ENCODE measurements around the gene ERP44. TPM values are rescaled to one million over a fixed set of nuclear protein-coding genes. Genes with fewer than 3 reads are reported as not detected.

Gene ERP44
- polyA plus RNA-seq, 1 donor (not counting 4 experiments of a cell fraction or from before 2014, with no cell fraction given): 17.6 TPM

- Histone ChIP-seq H3K36me3 (ENCODE audit: control insufficient read depth in 2 of 2, extremely low read depth in 1 of 2, insufficient read depth in 2 of 2, low read length in 2 of 2) (peaks cover 5% of the 10 kb centered on the region in 2 experiments), H3K27ac (ENCODE audit: control insufficient read depth, insufficient read depth, low read length) (no peak overlapping the region), H3K9me1 (ENCODE audit: control insufficient read depth, extremely low read depth, insufficient read depth, low read length) (no peaks in the 10 kb centered on the region), H3K9me3 (ENCODE audit: control insufficient read depth, low read depth, low read length) (no peaks in the 10 kb centered on the region), H4K20me1 (ENCODE audit: control insufficient read depth, extremely low read depth, insufficient read depth, low read length) (no peaks in the 10 kb centered on the region), H3K4me1 (ENCODE audit: control insufficient read depth, extremely low read depth, insufficient read depth, low read length) (peaks cover 10% of the 10 kb centered on the region), H3K27me3 (ENCODE audit: control insufficient read depth, extremely low read depth, insufficient read depth, low read length) (no peaks in the 10 kb centered on the region), H3K9ac (ENCODE audit: control insufficient read depth, extremely low read depth, insufficient read depth, low read length) (no peak overlapping the region), H2AFZ (ENCODE audit: control insufficient read depth, low read length) (no peak overlapping the region), H3K4me2 (ENCODE audit: control insufficient read depth, extremely low read depth, insufficient read depth, low read depth, low read length) (no peak overlapping the region), H3K4me3 (ENCODE audit: control insufficient read depth in 2 of 3, extremely low read depth in 1 of 3, insufficient read depth in 2 of 3, low read depth in 1 of 3, low read length in 3 of 3) (no peak overlapping the region), H3K79me2 (ENCODE audit: control insufficient read depth, insufficient read depth, low read length) (peaks cover 5% of the 10 kb centered on the region)
- DNase-seq (ENCODE audit: low read depth, low spot score): no peak
- TF ChIP-seq EZH2 (IDR thresholded peaks at IDR 0.05; ENCODE audit: low read length): no peak
- TF ChIP-seq, protein P1, sequence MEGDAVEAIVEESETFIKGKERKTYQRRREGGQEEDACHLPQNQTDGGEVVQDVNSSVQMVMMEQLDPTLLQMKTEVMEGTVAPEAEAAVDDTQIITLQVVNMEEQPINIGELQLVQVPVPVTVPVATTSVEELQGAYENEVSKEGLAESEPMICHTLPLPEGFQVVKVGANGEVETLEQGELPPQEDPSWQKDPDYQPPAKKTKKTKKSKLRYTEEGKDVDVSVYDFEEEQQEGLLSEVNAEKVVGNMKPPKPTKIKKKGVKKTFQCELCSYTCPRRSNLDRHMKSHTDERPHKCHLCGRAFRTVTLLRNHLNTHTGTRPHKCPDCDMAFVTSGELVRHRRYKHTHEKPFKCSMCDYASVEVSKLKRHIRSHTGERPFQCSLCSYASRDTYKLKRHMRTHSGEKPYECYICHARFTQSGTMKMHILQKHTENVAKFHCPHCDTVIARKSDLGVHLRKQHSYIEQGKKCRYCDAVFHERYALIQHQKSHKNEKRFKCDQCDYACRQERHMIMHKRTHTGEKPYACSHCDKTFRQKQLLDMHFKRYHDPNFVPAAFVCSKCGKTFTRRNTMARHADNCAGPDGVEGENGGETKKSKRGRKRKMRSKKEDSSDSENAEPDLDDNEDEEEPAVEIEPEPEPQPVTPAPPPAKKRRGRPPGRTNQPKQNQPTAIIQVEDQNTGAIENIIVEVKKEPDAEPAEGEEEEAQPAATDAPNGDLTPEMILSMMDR (optimal IDR thresholded peaks at IDR 0.05 in 1 of 3, IDR thresholded peaks at IDR 0.05 in 1 of 3, conservative IDR thresholded peaks at IDR 0.05 in 1 of 3; ENCODE audit: extremely low read depth in 1 of 3, insufficient read depth in 2 of 3, low read length in 3 of 3): no peak
- dilution Hi-C loops (cut with MboI; ENCODE audit: extremely low pct_ligation_motif_present, low sequenced_read_pairs): no loop called here
- no peak for FAIRE-seq
Observed at GRCh38 chr9:100112677-100113336, 14.0 kb upstream of the ERP44 start.

- Histone ChIP-seq H4K20me1 (ENCODE audit: control insufficient read depth, extremely low read depth, insufficient read depth, low read length) (no peaks in the 10 kb centered on the region), H3K9me1 (ENCODE audit: control insufficient read depth, extremely low read depth, insufficient read depth, low read length) (no peaks in the 10 kb centered on the region), H3K27ac (ENCODE audit: control insufficient read depth, insufficient read depth, low read length) (no peak overlapping the region), H3K4me3 (ENCODE audit: control insufficient read depth in 2 of 3, extremely low read depth in 1 of 3, insufficient read depth in 2 of 3, low read depth in 1 of 3, low read length in 3 of 3) (no peak overlapping the region), H3K36me3 (ENCODE audit: control insufficient read depth in 2 of 2, extremely low read depth in 1 of 2, insufficient read depth in 2 of 2, low read length in 2 of 2) (peaks cover 5 to 13% of the 10 kb centered on the region in 2 experiments), H2AFZ (ENCODE audit: control insufficient read depth, low read length) (no peak overlapping the region), H3K27me3 (ENCODE audit: control insufficient read depth, extremely low read depth, insufficient read depth, low read length) (no peaks in the 10 kb centered on the region), H3K4me2 (ENCODE audit: control insufficient read depth, extremely low read depth, insufficient read depth, low read depth, low read length) (no peak overlapping the region), H3K9me3 (ENCODE audit: control insufficient read depth, low read depth, low read length) (no peaks in the 10 kb centered on the region), H3K4me1 (ENCODE audit: control insufficient read depth, extremely low read depth, insufficient read depth, low read length) (peaks cover 16% of the 10 kb centered on the region), H3K9ac (ENCODE audit: control insufficient read depth, extremely low read depth, insufficient read depth, low read length) (no peak overlapping the region), H3K79me2 (ENCODE audit: control insufficient read depth, insufficient read depth, low read length) (peaks cover 5% of the 10 kb centered on the region)
- peak; percentile 51 for FAIRE-seq
- TF ChIP-seq EZH2 (IDR thresholded peaks at IDR 0.05; ENCODE audit: low read length): no peak
- TF ChIP-seq, protein P1 (optimal IDR thresholded peaks at IDR 0.05 in 1 of 3, IDR thresholded peaks at IDR 0.05 in 1 of 3, conservative IDR thresholded peaks at IDR 0.05 in 1 of 3; ENCODE audit: extremely low read depth in 1 of 3, insufficient read depth in 2 of 3, low read length in 3 of 3): no peak
- dilution Hi-C loops (cut with MboI; ENCODE audit: extremely low pct_ligation_motif_present, low sequenced_read_pairs): no loop called here
- DNase-seq (ENCODE audit: low read depth, low spot score): no peak
Observed at GRCh38 chr9:100111235-100111634, 12.4 kb upstream of the ERP44 start.
